ENCODE data around the gene CNTNAP2. TPM values are rescaled to one million over a fixed set of nuclear protein-coding genes. Genes with fewer than 3 reads are reported as not detected.

Gene CNTNAP2
- total and polyA plus RNA-seq, 2 of the 8 experiments (the other 6 are each of a cell fraction or from before 2014, with no cell fraction given): 27.9 to 71.0 TPM

DNA sequence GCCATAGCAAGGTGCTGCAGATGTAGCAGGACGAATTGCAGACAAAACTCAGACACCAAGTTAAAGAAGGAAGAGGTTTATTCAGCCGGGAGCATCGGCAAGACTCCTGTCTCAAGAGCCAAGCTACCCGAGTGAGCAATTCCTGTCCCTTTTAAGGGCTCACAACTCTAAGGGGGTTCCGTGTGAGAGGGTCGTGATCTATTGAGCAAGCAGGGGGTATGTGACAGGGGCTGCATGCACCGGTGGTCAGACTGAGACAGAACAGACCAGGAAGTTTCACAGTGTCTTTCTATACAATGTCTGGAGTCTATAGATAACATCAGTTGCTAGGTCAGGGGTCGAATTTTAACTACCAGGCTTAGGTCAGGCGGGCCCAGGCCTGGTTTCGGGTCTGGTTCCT lies 2252.0 kb downstream of the CNTNAP2 start (continued):
- TF ChIP-seq, protein P1, sequence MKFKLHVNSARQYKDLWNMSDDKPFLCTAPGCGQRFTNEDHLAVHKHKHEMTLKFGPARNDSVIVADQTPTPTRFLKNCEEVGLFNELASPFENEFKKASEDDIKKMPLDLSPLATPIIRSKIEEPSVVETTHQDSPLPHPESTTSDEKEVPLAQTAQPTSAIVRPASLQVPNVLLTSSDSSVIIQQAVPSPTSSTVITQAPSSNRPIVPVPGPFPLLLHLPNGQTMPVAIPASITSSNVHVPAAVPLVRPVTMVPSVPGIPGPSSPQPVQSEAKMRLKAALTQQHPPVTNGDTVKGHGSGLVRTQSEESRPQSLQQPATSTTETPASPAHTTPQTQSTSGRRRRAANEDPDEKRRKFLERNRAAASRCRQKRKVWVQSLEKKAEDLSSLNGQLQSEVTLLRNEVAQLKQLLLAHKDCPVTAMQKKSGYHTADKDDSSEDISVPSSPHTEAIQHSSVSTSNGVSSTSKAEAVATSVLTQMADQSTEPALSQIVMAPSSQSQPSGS (IDR thresholded peaks at IDR 0.05; ENCODE audit: low read length): no peak
- TF ChIP-seq BRCA1 (IDR thresholded peaks at IDR 0.05; ENCODE audit: low read depth, low read length) (no peak), USF2 (IDR thresholded peaks at IDR 0.05; ENCODE audit: low read length) (no peak), CHD7 (IDR thresholded peaks at IDR 0.05; ENCODE audit: insufficient replicate concordance, low read length) (no peak)
